ENCODE results near the gene TGFBR3L.
A peak's percentile ranks its signal among the peaks of the same experiment; 100 is the strongest.

- TF ChIP-seq, protein P1, sequence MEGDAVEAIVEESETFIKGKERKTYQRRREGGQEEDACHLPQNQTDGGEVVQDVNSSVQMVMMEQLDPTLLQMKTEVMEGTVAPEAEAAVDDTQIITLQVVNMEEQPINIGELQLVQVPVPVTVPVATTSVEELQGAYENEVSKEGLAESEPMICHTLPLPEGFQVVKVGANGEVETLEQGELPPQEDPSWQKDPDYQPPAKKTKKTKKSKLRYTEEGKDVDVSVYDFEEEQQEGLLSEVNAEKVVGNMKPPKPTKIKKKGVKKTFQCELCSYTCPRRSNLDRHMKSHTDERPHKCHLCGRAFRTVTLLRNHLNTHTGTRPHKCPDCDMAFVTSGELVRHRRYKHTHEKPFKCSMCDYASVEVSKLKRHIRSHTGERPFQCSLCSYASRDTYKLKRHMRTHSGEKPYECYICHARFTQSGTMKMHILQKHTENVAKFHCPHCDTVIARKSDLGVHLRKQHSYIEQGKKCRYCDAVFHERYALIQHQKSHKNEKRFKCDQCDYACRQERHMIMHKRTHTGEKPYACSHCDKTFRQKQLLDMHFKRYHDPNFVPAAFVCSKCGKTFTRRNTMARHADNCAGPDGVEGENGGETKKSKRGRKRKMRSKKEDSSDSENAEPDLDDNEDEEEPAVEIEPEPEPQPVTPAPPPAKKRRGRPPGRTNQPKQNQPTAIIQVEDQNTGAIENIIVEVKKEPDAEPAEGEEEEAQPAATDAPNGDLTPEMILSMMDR (IDR thresholded peaks at IDR 0.05), result peak in 1 of 3 donors; percentile 18
- TF ChIP-seq POLR2AphosphoS5 (IDR thresholded peaks at IDR 0.05), result peak; percentile 78 to 87 (median 81)
Measured at GRCh38 chr19:7919610-7920518, 5.2 kb downstream of the TGFBR3L start, which contains the start of gene SNAPC2.
